Thoracic aorta (tissue), 2 donors: ENCODE measurements around the gene OTC. TPM values are rescaled to one million over a fixed set of nuclear protein-coding genes. Genes with fewer than 3 reads are reported as not detected.

Source experiments
- ATAC-seq: fragments of 150-250 bp; one replicate; pipeline ENCODE4 v1.8.0; 2017; ENCODE audit warnings: low read depth; ENCODE audit not compliant: insufficient number of reproducible peaks, low FRiP score
- DNase-seq: peaks from one replicate; pipeline ENCODE4 v3.0.0-alpha.2; 2020; ENCODE audit warnings: low spot score
- H3K27ac ChIP-seq, 2 donors: fragments of 200-600 bp; sonication (generic); 1 replicate in 1 of 2; 2 replicates in 1 of 2; pipeline ENCODE4 v1.5.1; 2016; ENCODE audit warnings: mild to moderate bottlenecking in 2 of 2, moderate library complexity in 2 of 2
- H3K27me3 ChIP-seq: fragments of 200-600 bp; sonication (generic); replicated peaks from 2 replicates; pipeline ENCODE4 v1.6.0; 2016; ENCODE audit warnings: mild to moderate bottlenecking; ENCODE audit not compliant: insufficient read depth
- H3K36me3 ChIP-seq: fragments of 200-600 bp; sonication (generic); one replicate; pipeline ENCODE4 v1.5.1; 2016
- H3K4me1 ChIP-seq, 2 donors: fragments of 200-600 bp; sonication (generic); 1 replicate in 1 of 2; 2 replicates in 1 of 2; pipeline versions ENCODE4 v1.5.1 to v1.6.0; 2016; ENCODE audit warnings: low read depth in 2 of 2, mild to moderate bottlenecking in 1 of 2; ENCODE audit not compliant: control insufficient read depth in 1 of 2
- H3K4me3 ChIP-seq: fragments of 200-600 bp; sonication (generic); 2 replicates; pipeline ENCODE4 v1.5.1; 2016; ENCODE audit warnings: mild to moderate bottlenecking
- H3K9me3 ChIP-seq: fragments of 200-600 bp; sonication (generic); 2 replicates; pipeline ENCODE4 v1.5.1; 2016
- total RNA-seq, 2 donors: library from RNA; depleted of rRNA; stranded (reverse); fragments of >200 nt; gene quantifications; one replicate each; pipeline versions ENCODE4 v1.1.0 to v1.2.3, GENCODE V29; 2016
- TF ChIP-seq, protein P1 (sequence below): fragments of 200-600 bp; sonication (generic); IDR thresholded peaks from one replicate; pipeline ENCODE4 v1.5.1; 2019; ENCODE audit warnings: antibody characterized with exemption

Gene OTC
- total RNA-seq, 2 donors from 2014 or later, result 1.6 TPM; not detected in 1

DNA sequence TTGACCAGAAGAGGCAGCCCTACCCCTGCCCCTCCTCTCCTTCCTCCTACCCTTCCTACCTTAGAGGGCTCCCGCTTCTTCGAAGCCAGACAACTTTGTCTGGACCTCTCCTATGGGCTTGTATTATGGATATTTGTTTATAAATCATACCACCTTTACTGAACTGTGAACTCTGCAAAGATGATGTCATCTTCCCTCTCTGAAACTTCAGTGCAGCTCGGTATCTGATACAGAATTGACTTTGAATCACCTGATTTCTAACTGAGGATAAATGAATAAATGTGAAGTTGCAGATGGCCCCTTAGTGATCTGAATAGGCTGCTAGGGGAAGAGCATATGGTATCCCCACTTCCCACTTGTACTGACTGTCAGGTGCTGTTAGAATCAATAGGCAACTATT is 1.1 kb upstream of the OTC start:
- H3K9me3 ChIP-seq, result no peaks in the 10 kb centered on the region
- ATAC-seq (no peak), DNase-seq (no peak)
- TF ChIP-seq, protein P1, sequence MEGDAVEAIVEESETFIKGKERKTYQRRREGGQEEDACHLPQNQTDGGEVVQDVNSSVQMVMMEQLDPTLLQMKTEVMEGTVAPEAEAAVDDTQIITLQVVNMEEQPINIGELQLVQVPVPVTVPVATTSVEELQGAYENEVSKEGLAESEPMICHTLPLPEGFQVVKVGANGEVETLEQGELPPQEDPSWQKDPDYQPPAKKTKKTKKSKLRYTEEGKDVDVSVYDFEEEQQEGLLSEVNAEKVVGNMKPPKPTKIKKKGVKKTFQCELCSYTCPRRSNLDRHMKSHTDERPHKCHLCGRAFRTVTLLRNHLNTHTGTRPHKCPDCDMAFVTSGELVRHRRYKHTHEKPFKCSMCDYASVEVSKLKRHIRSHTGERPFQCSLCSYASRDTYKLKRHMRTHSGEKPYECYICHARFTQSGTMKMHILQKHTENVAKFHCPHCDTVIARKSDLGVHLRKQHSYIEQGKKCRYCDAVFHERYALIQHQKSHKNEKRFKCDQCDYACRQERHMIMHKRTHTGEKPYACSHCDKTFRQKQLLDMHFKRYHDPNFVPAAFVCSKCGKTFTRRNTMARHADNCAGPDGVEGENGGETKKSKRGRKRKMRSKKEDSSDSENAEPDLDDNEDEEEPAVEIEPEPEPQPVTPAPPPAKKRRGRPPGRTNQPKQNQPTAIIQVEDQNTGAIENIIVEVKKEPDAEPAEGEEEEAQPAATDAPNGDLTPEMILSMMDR, result no peak
- no peak overlapping the region for H3K4me3 ChIP-seq
- H3K4me1 ChIP-seq, result no peaks in the 10 kb centered on the region
- no peaks in the 10 kb centered on the region for H3K36me3 ChIP-seq
- H3K27me3 ChIP-seq, result no peaks in the 10 kb centered on the region
- no peak overlapping the region for H3K27ac ChIP-seq

DNA sequence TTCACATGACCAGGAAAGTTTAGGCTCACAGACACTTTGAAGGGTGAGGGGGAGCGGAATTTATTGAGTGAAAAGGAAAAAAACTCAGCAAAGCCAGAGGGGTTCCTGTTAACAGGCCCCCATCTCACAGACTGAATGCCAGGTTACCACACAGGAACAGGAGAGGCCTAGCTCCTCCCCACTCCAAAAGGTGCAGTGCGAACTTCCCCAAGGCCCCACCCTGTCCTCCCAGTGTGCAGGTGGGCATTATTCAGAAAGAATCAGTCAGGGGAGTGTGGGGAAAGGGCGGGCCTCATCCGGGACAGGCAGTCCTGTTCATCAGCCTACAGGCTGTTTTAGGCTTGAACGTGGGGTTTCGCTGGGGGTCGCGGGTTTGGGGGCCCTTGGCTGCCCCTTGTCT is 4.0 kb downstream of the OTC start:
- no peaks in the 10 kb centered on the region for H3K36me3 ChIP-seq
- TF ChIP-seq, protein P1, result no peak
- no peaks in the 10 kb centered on the region for H3K9me3 ChIP-seq
- no peak for DNase-seq
- no peak overlapping the region for H3K27ac ChIP-seq
- H3K4me3 ChIP-seq, result no peak overlapping the region
- no peak for ATAC-seq
- H3K4me1 ChIP-seq, result no peaks in the 10 kb centered on the region
- H3K27me3 ChIP-seq, result no peaks in the 10 kb centered on the region

DNA sequence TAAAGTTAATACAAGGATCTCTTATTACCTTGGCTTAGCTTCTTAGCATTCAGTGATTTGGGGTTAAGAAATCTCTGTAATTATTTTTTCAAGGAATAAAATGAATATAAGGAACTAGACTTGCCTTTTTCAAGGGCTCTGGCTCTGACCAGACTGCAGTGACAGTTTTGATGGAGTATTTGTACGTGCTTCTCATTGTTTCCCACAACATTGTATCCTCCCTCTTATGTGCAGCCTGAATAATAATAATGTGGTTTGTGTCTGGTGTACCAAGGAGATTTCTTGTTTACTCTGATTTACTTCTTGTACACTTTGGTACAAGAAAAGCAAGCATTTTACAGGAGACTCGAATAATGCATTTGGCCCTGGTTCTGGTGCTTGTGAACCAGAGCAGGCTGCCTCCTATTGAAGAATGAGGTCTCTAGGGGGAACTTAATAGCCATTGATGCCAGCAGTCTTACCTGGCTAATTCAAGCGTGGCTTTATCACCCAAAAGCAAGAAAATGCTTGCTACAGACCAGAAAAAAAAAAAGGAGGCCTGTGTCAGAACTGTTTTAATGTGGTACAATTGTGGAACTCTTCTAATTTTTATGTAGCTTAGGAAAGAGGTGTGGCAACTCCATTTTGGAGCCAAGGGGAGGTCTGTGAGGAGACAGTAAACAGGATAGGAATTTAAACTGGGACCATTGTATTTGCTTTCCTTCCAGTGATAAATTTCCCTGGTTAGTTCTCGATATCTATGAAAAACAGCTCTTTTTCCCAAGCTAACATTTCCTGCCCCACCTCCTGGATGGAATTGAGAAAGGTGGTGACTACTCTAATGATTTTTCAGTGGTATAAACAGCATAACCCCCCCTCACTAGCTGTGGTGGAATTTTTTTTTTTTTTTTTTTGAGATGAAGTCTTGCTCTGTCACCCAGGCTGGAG is 5.6 kb downstream of the OTC start:
- H3K9me3 ChIP-seq, result no peaks in the 10 kb centered on the region
- no peak for ATAC-seq
- no peaks in the 10 kb centered on the region for H3K36me3 ChIP-seq
- no peaks in the 10 kb centered on the region for H3K4me1 ChIP-seq
- H3K27me3 ChIP-seq, result no peaks in the 10 kb centered on the region
- no peak overlapping the region for H3K4me3 ChIP-seq
- TF ChIP-seq, protein P1, result no peak
- H3K27ac ChIP-seq, result no peak overlapping the region
- DNase-seq, result no peak

DNA sequence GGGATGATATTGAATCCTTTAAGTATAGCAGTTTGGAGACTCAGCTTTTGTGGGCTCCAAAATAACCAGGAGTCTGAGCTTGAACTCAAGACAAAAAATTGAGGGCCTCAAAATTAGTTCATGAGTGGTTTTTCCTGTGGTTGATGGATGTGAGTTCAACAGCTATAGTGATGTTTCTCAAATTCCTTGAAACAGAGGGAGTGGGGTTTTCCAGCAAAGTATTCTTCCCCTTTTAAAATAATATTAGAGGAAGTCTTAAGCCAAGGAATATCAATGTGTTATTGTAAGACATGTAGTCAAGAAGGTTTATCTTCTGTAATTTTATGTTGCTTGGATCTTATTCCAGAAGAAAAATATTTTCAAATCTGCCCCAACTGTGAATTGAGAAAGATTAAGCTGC is 10.6 kb downstream of the OTC start:
- Histone ChIP-seq H3K9me3 (no peaks in the 10 kb centered on the region), H3K36me3 (no peaks in the 10 kb centered on the region), H3K4me1 (no peaks in the 10 kb centered on the region), H3K4me3 (no peak overlapping the region), H3K27ac (no peak overlapping the region), H3K27me3 (no peaks in the 10 kb centered on the region)
- TF ChIP-seq, protein P1, result no peak
- no peak for DNase-seq
- ATAC-seq, result no peak

DNA sequence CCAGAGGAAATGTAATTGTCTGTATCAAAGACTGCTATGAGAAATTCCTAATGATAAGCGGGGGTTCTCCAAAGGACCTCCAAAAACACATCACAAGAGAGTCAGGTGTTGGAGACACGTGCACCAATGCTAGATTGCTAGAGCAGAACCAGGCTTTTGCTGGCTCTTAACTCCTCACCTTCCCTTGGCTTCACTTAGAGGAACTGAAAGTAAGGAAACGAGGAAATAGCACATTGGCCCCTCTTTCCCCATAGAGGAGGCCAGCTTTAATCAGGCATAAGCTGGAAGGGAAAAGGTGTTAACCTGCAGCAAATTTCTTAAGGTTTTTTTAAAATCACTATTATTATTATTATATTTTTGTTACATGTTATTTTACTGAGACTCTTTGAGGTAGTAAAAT is 13.6 kb downstream of the OTC start:
- ATAC-seq, result no peak
- Histone ChIP-seq H3K27me3 (no peaks in the 10 kb centered on the region), H3K9me3 (no peaks in the 10 kb centered on the region), H3K4me3 (no peak overlapping the region), H3K4me1 (no peaks in the 10 kb centered on the region), H3K36me3 (no peaks in the 10 kb centered on the region), H3K27ac (no peak overlapping the region)
- DNase-seq, result no peak
- TF ChIP-seq, protein P1, result no peak
